Measurements from ENCODE around the gene BMP2.

- TF ChIP-seq CTCF (IDR thresholded peaks at IDR 0.05; ENCODE audit: insufficient read depth, low read length, poor library complexity, severe bottlenecking) (no peak), EZH2phosphoT487 (conservative IDR thresholded peaks at IDR 0.05; ENCODE audit: low read length) (no peak)
Measured at GRCh38 chr20:6740096-6740495, 27.4 kb upstream of the BMP2 start.
